SK-N-SH treated with all-trans-retinoic acid at 6 μM for 48 hours (cell line): ENCODE data around the gene MAST3.

ENCODE experiments used
- CSDC2 ChIP-seq: fragments of 250-450 bp; sonication (Bioruptor Pico); IDR thresholded peaks from 2 replicates; pipeline ENCODE4 v1.5.0; 2020; ENCODE audit warnings: mild to moderate bottlenecking, moderate library complexity
- ISL1 ChIP-seq: fragments of 250-450 bp; sonication (Bioruptor Pico); IDR thresholded peaks from 2 replicates; pipeline ENCODE4 v2.1.2; 2022; ENCODE audit warnings: mild to moderate bottlenecking, moderate library complexity
- PPARA ChIP-seq: fragments of 250-450 bp; sonication (Bioruptor Pico); IDR thresholded peaks from 2 replicates; pipeline ENCODE4 v1.5.0; 2020; ENCODE audit warnings: mild to moderate bottlenecking, borderline replicate concordance
- ZNF70 ChIP-seq: fragments of 450-650 bp; formaldehyde crosslinking; IDR thresholded peaks from 2 replicates; pipeline ENCODE4 v1.5.0; 2020; ENCODE audit warnings: mild to moderate bottlenecking, moderate library complexity
- TF ChIP-seq, protein P1 (sequence below): fragments of 250-450 bp; sonication (Bioruptor Pico); IDR thresholded peaks from 2 replicates; pipeline ENCODE4 v1.5.1; 2020; ENCODE audit warnings: low read depth, mild to moderate bottlenecking, moderate library complexity
- TF ChIP-seq, protein P2 (sequence below): fragments of 250-450 bp; sonication (Bioruptor Pico); IDR thresholded peaks from 2 replicates; pipeline ENCODE4 v1.8.0; 2020; ENCODE audit warnings: mild to moderate bottlenecking, moderate library complexity, borderline replicate concordance

DNA sequence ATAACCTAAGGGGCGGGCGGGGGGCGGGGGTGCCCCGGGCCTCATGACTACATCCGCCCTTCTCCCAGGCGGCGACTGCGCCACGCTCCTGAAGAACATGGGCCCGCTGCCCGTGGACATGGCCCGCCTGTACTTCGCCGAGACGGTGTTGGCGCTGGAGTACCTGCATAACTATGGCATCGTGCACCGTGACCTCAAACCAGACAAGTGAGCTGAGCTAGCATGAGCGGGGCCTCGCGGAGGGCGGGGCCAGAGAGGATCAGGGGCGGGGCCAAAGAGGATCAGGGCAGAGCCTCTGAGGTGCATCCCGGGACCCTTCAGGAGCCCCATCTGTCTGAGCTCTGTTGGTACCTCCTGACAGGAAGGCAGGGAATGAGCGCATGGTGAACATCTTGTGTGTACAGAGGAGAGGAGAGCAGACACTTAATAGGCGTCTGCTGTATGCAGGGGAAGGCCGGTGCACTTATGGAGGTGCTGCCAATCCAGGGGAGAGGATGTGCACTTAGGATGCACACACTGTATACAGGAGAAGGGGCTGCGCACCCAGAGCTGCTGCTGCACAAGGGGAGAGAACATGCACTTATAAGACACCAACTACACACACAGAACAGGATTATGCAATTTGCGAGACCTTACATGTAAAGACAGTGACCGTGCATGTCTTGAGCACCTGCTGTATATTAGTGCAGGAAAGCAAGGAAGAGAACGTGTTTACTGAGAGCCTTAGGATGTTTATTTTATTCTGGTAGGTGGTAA, 34.4 kb downstream of the MAST3 start:
- TF ChIP-seq, protein P1, sequence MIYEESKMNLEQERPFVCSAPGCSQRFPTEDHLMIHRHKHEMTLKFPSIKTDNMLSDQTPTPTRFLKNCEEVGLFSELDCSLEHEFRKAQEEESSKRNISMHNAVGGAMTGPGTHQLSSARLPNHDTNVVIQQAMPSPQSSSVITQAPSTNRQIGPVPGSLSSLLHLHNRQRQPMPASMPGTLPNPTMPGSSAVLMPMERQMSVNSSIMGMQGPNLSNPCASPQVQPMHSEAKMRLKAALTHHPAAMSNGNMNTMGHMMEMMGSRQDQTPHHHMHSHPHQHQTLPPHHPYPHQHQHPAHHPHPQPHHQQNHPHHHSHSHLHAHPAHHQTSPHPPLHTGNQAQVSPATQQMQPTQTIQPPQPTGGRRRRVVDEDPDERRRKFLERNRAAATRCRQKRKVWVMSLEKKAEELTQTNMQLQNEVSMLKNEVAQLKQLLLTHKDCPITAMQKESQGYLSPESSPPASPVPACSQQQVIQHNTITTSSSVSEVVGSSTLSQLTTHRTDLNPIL (CRISPR knock-in tag) = no peak
- TF ChIP-seq PPARA (CRISPR knock-in tag) (no peak), ISL1 (CRISPR knock-in tag) (no peak), CSDC2 (CRISPR knock-in tag) (no peak), ZNF70 (CRISPR knock-in tag) (no peak)
- TF ChIP-seq, protein P2, sequence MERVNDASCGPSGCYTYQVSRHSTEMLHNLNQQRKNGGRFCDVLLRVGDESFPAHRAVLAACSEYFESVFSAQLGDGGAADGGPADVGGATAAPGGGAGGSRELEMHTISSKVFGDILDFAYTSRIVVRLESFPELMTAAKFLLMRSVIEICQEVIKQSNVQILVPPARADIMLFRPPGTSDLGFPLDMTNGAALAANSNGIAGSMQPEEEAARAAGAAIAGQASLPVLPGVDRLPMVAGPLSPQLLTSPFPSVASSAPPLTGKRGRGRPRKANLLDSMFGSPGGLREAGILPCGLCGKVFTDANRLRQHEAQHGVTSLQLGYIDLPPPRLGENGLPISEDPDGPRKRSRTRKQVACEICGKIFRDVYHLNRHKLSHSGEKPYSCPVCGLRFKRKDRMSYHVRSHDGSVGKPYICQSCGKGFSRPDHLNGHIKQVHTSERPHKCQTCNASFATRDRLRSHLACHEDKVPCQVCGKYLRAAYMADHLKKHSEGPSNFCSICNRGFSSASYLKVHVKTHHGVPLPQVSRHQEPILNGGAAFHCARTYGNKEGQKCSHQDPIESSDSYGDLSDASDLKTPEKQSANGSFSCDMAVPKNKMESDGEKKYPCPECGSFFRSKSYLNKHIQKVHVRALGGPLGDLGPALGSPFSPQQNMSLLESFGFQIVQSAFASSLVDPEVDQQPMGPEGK (CRISPR knock-in tag) = no peak
